HEK293 (cell line): ENCODE measurements around the gene RUVBL1.

Experiments
- BCL11A ChIP-seq: fragments of 450-650 bp; formaldehyde crosslinking; IDR thresholded peaks from 2 replicates; pipeline ENCODE4 v1.5.1; 2016; ENCODE audit warnings: low read depth, missing biosample characterization, missing genetic modification characterization
- CTCF ChIP-seq: fragments of 450-650 bp; formaldehyde crosslinking; IDR thresholded peaks from 2 replicates; pipeline ENCODE4 v1.5.1; 2016; ENCODE audit warnings: missing biosample characterization, missing genetic modification characterization
- GLI2 ChIP-seq: fragments of 450-650 bp; formaldehyde crosslinking; IDR thresholded peaks from 2 replicates; pipeline ENCODE4; 2017; ENCODE audit warnings: missing biosample characterization, missing genetic modification characterization, low read depth, borderline replicate concordance
- KLF1 ChIP-seq: fragments of 450-650 bp; formaldehyde crosslinking; IDR thresholded peaks from 2 replicates; pipeline ENCODE4 v1.5.1; 2016; ENCODE audit warnings: missing biosample characterization, missing genetic modification characterization
- PBX3 ChIP-seq: sonication (generic); formaldehyde crosslinking; IDR thresholded peaks from 2 replicates; pipeline ENCODE4 v1.8.1; 2022; ENCODE audit warnings: mild to moderate bottlenecking, moderate library complexity, missing genetic modification reagents
- WT1 ChIP-seq: fragments of 450-650 bp; formaldehyde crosslinking; IDR thresholded peaks from 2 replicates; pipeline ENCODE4 v1.5.1; 2016; ENCODE audit warnings: missing biosample characterization, missing genetic modification characterization
- ZNF157 ChIP-seq: fragments of 450-650 bp; formaldehyde crosslinking; IDR thresholded peaks from 2 replicates; pipeline ENCODE4 v1.5.1; 2016; ENCODE audit warnings: missing biosample characterization, missing genetic modification characterization
- ZNF184 ChIP-seq: fragments of 450-650 bp; IDR thresholded peaks from 2 replicates; pipeline ENCODE4 v1.5.1; 2018; ENCODE audit warnings: missing biosample characterization, mild to moderate bottlenecking, missing genetic modification characterization
- ZNF274 ChIP-seq, 2 experiments: fragments of 200-500 bp in 1 of 2; fragments of 450-650 bp in 1 of 2; sonication (Bioruptor generic) in 1 of 2; formaldehyde crosslinking in 1 of 2; IDR thresholded peaks; 2 replicates each; pipeline versions ENCODE4 v1.5.1 to v1.6.1; 2014 to 2016; ENCODE audit warnings: borderline replicate concordance in 1 of 2, inconsistent platforms in 1 of 2, low read length in 1 of 2, missing biosample characterization in 1 of 2, missing genetic modification characterization in 1 of 2
- ZNF335 ChIP-seq: fragments of 450-650 bp; formaldehyde crosslinking; conservative IDR thresholded peaks from 2 replicates; pipeline ENCODE4 v1.5.1; 2016; ENCODE audit warnings: missing biosample characterization, missing genetic modification characterization
- ZNF394 ChIP-seq: fragments of 450-650 bp; formaldehyde crosslinking; IDR thresholded peaks from 2 replicates; pipeline ENCODE4 v1.5.1; 2016; ENCODE audit warnings: missing biosample characterization, missing genetic modification characterization, mild to moderate bottlenecking, moderate library complexity, borderline replicate concordance
- ZNF426 ChIP-seq: fragments of 450-650 bp; formaldehyde crosslinking; IDR thresholded peaks from 2 replicates; pipeline ENCODE4 v1.5.1; 2017; ENCODE audit warnings: missing biosample characterization, missing genetic modification characterization, mild to moderate bottlenecking, inconsistent platforms, moderate library complexity
- ZNF544 ChIP-seq: fragments of 450-650 bp; formaldehyde crosslinking; IDR thresholded peaks from 2 replicates; pipeline ENCODE4 v1.5.0; 2017; ENCODE audit warnings: missing biosample characterization, missing genetic modification characterization
- ZNF561 ChIP-seq: fragments of 450-650 bp; IDR thresholded peaks from 2 replicates; pipeline ENCODE4 v1.5.1; 2018; ENCODE audit warnings: missing biosample characterization, missing genetic modification characterization, borderline replicate concordance
- ZNF621 ChIP-seq: fragments of 450-650 bp; formaldehyde crosslinking; IDR thresholded peaks from 2 replicates; pipeline ENCODE4 v1.5.1; 2017; ENCODE audit warnings: missing biosample characterization, missing genetic modification characterization
- ZNF654 ChIP-seq: fragments of 450-650 bp; formaldehyde crosslinking; IDR thresholded peaks from 2 replicates; pipeline ENCODE4 v1.5.1; 2016; ENCODE audit warnings: low read depth, missing biosample characterization, missing genetic modification characterization
- ZNF785 ChIP-seq: fragments of 450-650 bp; formaldehyde crosslinking; IDR thresholded peaks from 2 replicates; pipeline ENCODE4 v1.5.1; 2016; ENCODE audit warnings: missing biosample characterization, missing genetic modification characterization
- ZNF837 ChIP-seq: fragments of 450-650 bp; formaldehyde crosslinking; IDR thresholded peaks from 2 replicates; pipeline ENCODE4 v1.5.1; 2016; ENCODE audit warnings: missing biosample characterization, missing genetic modification characterization
- ZSCAN30 ChIP-seq: fragments of 450-650 bp; IDR thresholded peaks from 2 replicates; pipeline ENCODE4 v1.5.1; 2018; ENCODE audit warnings: missing biosample characterization, mild to moderate bottlenecking, missing genetic modification characterization, moderate library complexity
- TF ChIP-seq, protein P1 (sequence below): fragments of 450-650 bp; formaldehyde crosslinking; IDR thresholded peaks from 2 replicates; pipeline ENCODE4 v1.5.1; 2016; ENCODE audit warnings: missing biosample characterization, missing genetic modification characterization
- TF ChIP-seq, protein P2 (sequence below): IDR thresholded peaks from 2 replicates; pipeline ENCODE4 v1.6.1; 2011; ENCODE audit warnings: mild to moderate bottlenecking, low read depth, low read length, borderline replicate concordance
- TF ChIP-seq, protein P3 (sequence below): fragments of 450-650 bp; formaldehyde crosslinking; IDR thresholded peaks from 2 replicates; pipeline ENCODE4 v1.5.1; 2016; ENCODE audit warnings: missing biosample characterization, missing genetic modification characterization
- TF ChIP-seq, protein P4 (sequence below): fragments of 450-650 bp; formaldehyde crosslinking; IDR thresholded peaks from 2 replicates; pipeline ENCODE4 v1.5.1; 2016; ENCODE audit warnings: missing biosample characterization, missing genetic modification characterization
- TF ChIP-seq, protein P5 (sequence below): fragments of 450-650 bp; formaldehyde crosslinking; IDR thresholded peaks from 2 replicates; pipeline ENCODE4 v1.5.0; 2017; ENCODE audit warnings: missing biosample characterization, missing genetic modification characterization, borderline replicate concordance

RUVBL1 gene

GRCh38 chr3:128123538-128124368, at the start of gene RUVBL1 (continued):
- TF ChIP-seq, protein P1, sequence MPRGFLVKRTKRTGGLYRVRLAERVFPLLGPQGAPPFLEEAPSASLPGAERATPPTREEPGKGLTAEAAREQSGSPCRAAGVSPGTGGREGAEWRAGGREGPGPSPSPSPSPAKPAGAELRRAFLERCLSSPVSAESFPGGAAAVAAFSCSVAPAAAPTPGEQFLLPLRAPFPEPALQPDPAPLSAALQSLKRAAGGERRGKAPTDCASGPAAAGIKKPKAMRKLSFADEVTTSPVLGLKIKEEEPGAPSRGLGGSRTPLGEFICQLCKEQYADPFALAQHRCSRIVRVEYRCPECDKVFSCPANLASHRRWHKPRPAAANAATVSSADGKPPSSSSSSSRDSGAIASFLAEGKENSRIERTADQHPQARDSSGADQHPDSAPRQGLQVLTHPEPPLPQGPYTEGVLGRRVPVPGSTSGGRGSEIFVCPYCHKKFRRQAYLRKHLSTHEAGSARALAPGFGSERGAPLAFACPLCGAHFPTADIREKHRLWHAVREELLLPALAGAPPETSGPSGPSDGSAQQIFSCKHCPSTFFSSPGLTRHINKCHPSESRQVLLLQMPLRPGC (tag by site-specific recombination), result peak; percentile 26; the same call in 1 of the 2 replicates
- no peak for TF ChIP-seq ZNF184
- TF ChIP-seq ZNF426 (tag by site-specific recombination), result no peak
- peak; percentile 73; the same call in 1 of the 2 replicates for TF ChIP-seq ZNF561 (tag by site-specific recombination)
- TF ChIP-seq ZNF544, result no peak
- no peak for TF ChIP-seq GLI2 (tag by site-specific recombination)
- TF ChIP-seq ZSCAN30 (tag by site-specific recombination), result peak; percentile 80; the same call in 1 of the 2 replicates
- TF ChIP-seq ZNF837 (tag by site-specific recombination), result no peak
- TF ChIP-seq ZNF621 (tag by site-specific recombination), result no peak
- TF ChIP-seq ZNF654 (tag by site-specific recombination), result no peak
- peak; percentile 91 for TF ChIP-seq PBX3
- TF ChIP-seq ZNF157, result no peak
- TF ChIP-seq, protein P2, sequence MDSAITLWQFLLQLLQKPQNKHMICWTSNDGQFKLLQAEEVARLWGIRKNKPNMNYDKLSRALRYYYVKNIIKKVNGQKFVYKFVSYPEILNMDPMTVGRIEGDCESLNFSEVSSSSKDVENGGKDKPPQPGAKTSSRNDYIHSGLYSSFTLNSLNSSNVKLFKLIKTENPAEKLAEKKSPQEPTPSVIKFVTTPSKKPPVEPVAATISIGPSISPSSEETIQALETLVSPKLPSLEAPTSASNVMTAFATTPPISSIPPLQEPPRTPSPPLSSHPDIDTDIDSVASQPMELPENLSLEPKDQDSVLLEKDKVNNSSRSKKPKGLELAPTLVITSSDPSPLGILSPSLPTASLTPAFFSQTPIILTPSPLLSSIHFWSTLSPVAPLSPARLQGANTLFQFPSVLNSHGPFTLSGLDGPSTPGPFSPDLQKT, result no peak
- TF ChIP-seq, protein P3, sequence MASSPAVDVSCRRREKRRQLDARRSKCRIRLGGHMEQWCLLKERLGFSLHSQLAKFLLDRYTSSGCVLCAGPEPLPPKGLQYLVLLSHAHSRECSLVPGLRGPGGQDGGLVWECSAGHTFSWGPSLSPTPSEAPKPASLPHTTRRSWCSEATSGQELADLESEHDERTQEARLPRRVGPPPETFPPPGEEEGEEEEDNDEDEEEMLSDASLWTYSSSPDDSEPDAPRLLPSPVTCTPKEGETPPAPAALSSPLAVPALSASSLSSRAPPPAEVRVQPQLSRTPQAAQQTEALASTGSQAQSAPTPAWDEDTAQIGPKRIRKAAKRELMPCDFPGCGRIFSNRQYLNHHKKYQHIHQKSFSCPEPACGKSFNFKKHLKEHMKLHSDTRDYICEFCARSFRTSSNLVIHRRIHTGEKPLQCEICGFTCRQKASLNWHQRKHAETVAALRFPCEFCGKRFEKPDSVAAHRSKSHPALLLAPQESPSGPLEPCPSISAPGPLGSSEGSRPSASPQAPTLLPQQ (tag by site-specific recombination), result peak; percentile 87
- peak; percentile 55 for TF ChIP-seq ZNF394 (tag by site-specific recombination)
- peak; percentile 65 for TF ChIP-seq ZNF335 (tag by site-specific recombination)
- TF ChIP-seq ZNF785 (tag by site-specific recombination), result no peak
- peak; percentile 82 for TF ChIP-seq KLF1 (tag by site-specific recombination)
- no peak for TF ChIP-seq CTCF (tag by site-specific recombination)
- TF ChIP-seq, protein P4, sequence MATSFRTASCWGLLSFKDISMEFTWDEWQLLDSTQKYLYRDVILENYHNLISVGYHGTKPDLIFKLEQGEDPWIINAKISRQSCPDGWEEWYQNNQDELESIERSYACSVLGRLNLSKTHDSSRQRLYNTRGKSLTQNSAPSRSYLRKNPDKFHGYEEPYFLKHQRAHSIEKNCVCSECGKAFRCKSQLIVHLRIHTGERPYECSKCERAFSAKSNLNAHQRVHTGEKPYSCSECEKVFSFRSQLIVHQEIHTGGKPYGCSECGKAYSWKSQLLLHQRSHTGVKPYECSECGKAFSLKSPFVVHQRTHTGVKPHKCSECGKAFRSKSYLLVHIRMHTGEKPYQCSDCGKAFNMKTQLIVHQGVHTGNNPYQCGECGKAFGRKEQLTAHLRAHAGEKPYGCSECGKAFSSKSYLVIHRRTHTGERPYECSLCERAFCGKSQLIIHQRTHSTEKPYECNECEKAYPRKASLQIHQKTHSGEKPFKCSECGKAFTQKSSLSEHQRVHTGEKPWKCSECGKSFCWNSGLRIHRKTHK, result no peak
- no peak for TF ChIP-seq ZNF274 (IDR thresholded peaks at IDR 0.05; ENCODE audit: low read length)
- no peak for TF ChIP-seq ZNF274 (tag by site-specific recombination; IDR thresholded peaks at IDR 0.05; ENCODE audit: borderline replicate concordance)
- TF ChIP-seq, protein P5, sequence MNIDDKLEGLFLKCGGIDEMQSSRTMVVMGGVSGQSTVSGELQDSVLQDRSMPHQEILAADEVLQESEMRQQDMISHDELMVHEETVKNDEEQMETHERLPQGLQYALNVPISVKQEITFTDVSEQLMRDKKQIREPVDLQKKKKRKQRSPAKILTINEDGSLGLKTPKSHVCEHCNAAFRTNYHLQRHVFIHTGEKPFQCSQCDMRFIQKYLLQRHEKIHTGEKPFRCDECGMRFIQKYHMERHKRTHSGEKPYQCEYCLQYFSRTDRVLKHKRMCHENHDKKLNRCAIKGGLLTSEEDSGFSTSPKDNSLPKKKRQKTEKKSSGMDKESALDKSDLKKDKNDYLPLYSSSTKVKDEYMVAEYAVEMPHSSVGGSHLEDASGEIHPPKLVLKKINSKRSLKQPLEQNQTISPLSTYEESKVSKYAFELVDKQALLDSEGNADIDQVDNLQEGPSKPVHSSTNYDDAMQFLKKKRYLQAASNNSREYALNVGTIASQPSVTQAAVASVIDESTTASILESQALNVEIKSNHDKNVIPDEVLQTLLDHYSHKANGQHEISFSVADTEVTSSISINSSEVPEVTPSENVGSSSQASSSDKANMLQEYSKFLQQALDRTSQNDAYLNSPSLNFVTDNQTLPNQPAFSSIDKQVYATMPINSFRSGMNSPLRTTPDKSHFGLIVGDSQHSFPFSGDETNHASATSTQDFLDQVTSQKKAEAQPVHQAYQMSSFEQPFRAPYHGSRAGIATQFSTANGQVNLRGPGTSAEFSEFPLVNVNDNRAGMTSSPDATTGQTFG (tag by site-specific recombination), result no peak
- TF ChIP-seq WT1 (tag by site-specific recombination), result no peak
- TF ChIP-seq BCL11A, result no peak
